ENCODE results near the gene IFI27L2.

DNA sequence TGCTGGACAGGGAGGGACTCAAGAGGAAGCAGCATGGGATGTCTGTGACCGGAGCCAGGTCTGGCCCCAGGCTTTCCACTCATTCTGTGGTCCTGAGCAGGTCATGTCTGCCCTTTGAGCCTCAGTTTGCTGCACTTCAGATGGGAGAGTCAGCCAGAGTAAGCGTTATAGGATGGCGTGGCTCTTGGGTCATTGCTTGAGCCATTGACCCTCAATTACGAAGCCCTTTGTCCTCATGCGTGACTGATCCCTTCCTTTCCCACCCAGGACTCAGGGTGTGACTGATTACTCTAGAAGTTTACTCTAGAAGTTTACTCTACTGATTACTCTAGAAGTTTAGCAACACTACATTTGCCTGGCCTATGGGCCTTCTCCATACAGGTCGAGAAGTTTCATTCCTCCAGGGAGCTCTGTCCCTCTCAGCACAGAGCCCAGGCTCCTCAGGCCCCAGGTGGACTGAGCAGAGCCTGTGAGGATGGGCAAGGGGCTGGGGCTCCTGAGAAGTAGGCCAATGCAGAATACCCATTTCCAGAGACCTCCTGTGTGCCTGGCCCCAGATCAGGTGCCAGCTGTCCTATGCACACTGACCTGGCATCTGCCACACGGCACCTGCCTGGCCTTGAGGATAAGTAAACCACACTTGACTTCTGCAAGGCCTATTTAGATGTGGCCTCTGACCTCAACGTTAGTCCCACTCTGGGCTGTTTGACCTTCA, 26.5 kb downstream of the IFI27L2 start:
- TF ChIP-seq, protein P1, sequence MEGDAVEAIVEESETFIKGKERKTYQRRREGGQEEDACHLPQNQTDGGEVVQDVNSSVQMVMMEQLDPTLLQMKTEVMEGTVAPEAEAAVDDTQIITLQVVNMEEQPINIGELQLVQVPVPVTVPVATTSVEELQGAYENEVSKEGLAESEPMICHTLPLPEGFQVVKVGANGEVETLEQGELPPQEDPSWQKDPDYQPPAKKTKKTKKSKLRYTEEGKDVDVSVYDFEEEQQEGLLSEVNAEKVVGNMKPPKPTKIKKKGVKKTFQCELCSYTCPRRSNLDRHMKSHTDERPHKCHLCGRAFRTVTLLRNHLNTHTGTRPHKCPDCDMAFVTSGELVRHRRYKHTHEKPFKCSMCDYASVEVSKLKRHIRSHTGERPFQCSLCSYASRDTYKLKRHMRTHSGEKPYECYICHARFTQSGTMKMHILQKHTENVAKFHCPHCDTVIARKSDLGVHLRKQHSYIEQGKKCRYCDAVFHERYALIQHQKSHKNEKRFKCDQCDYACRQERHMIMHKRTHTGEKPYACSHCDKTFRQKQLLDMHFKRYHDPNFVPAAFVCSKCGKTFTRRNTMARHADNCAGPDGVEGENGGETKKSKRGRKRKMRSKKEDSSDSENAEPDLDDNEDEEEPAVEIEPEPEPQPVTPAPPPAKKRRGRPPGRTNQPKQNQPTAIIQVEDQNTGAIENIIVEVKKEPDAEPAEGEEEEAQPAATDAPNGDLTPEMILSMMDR (IDR thresholded peaks at IDR 0.05): no peak
- TF ChIP-seq POLR2A (IDR thresholded peaks at IDR 0.05): no peak

All from lower leg skin (tissue), 3 donors.